ENCODE data around the gene ELAVL2. TPM values are rescaled to one million over a fixed set of nuclear protein-coding genes. Genes with fewer than 3 reads are reported as not detected.

The ELAVL2 gene
- total and polyA plus RNA-seq, 2 donors (not counting 3 experiments of a cell fraction or from before 2014, with no cell fraction given) = 0.06 to 0.20 TPM

DNA sequence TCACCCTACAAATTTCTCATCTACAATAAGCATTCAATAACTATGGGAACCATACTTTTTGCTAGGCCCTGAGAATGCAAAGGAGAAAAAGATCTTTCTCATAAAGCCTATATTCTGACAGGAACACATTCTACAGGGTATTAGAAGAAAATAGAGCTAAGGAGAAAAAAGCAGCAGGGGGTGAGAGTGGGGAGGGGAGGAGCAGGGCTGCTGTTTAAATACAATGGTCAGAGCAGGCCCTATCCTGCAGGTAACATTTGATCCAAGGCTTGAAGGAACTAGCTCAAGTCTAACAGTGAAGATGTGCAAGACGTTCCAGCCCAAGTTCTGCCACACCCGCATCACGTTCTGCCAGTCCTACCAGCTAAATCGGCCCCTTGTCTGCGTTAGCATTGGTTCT lies 89.7 kb downstream of the ELAVL2 start:
- H3K4me3 ChIP-seq (replicated peaks in 1 of 3; ENCODE audit: insufficient read depth in 1 of 3, low read depth in 1 of 3, low read length in 3 of 3) = no peak overlapping the region
- H3K9me3 ChIP-seq (replicated peaks; ENCODE audit: control insufficient read depth, insufficient read depth, low read length) = no peaks in the 10 kb centered on the region
- no peaks in the 10 kb centered on the region for H3K9me1 ChIP-seq (replicated peaks; ENCODE audit: control insufficient read depth, extremely low read depth, insufficient read depth, low read length)
- no TSS peak for BruUV-seq (replicated peaks)
- DNase-seq (ENCODE audit: low read depth, low spot score) (no peak), FAIRE-seq (no peak)
- dilution Hi-C loops (cut with MboI; ENCODE audit: extremely low pct_ligation_motif_present, low sequenced_read_pairs) (no loop called here), intact Hi-C loops (cut with micrococcal nuclease) (no loop called here)
- TF ChIP-seq POLR2A (IDR thresholded peaks at IDR 0.05; ENCODE audit: low read depth, low read length) = no peak
- TF ChIP-seq, protein P1, sequence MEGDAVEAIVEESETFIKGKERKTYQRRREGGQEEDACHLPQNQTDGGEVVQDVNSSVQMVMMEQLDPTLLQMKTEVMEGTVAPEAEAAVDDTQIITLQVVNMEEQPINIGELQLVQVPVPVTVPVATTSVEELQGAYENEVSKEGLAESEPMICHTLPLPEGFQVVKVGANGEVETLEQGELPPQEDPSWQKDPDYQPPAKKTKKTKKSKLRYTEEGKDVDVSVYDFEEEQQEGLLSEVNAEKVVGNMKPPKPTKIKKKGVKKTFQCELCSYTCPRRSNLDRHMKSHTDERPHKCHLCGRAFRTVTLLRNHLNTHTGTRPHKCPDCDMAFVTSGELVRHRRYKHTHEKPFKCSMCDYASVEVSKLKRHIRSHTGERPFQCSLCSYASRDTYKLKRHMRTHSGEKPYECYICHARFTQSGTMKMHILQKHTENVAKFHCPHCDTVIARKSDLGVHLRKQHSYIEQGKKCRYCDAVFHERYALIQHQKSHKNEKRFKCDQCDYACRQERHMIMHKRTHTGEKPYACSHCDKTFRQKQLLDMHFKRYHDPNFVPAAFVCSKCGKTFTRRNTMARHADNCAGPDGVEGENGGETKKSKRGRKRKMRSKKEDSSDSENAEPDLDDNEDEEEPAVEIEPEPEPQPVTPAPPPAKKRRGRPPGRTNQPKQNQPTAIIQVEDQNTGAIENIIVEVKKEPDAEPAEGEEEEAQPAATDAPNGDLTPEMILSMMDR (IDR thresholded peaks at IDR 0.05; ENCODE audit: extremely low read depth in 1 of 2, insufficient read depth in 1 of 2, low read depth in 1 of 2, low read length in 2 of 2) = no peak
- TF ChIP-seq JUN (IDR thresholded peaks at IDR 0.05; ENCODE audit: borderline replicate concordance, insufficient read depth, insufficient read length, low read depth) = no peak
- TF ChIP-seq POLR2AphosphoS5 (IDR thresholded peaks at IDR 0.05; ENCODE audit: insufficient read depth, low read depth, low read length) = no peak
- TF ChIP-seq GATA2 (IDR thresholded peaks at IDR 0.05; ENCODE audit: insufficient read depth, insufficient read length, low read depth, low read length) = no peak
- TF ChIP-seq EZH2 (IDR thresholded peaks at IDR 0.05; ENCODE audit: borderline replicate concordance, low read depth, low read length, severe bottlenecking) = no peak
- TF ChIP-seq, protein P2, sequence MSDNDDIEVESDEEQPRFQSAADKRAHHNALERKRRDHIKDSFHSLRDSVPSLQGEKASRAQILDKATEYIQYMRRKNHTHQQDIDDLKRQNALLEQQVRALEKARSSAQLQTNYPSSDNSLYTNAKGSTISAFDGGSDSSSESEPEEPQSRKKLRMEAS (IDR thresholded peaks at IDR 0.05; ENCODE audit: insufficient read depth, insufficient read length) = no peak
- TF ChIP-seq MYC (IDR thresholded peaks at IDR 0.05; ENCODE audit: low read depth, low read length) = no peak
- TF ChIP-seq FOS (IDR thresholded peaks at IDR 0.05; ENCODE audit: borderline replicate concordance, insufficient read depth, low read length) = no peak
- H3K27me3 ChIP-seq (ENCODE audit: control insufficient read depth in 2 of 2, insufficient read depth in 2 of 2, low read length in 2 of 2) = no peaks in the 10 kb centered on the region
- ChIA-PET CTCF (no interaction called here), POLR2A (no interaction called here)
- H3K27ac ChIP-seq (ENCODE audit: insufficient read depth, low read depth, low read length) = no peak overlapping the region
- no peaks in the 10 kb centered on the region for H3K36me3 ChIP-seq (ENCODE audit: control insufficient read depth in 2 of 2, extremely low read depth in 1 of 2, insufficient read depth in 2 of 2, low read length in 2 of 2)
- H3K9ac ChIP-seq (replicated peaks; ENCODE audit: extremely low read depth, insufficient read depth, low read length) = no peak overlapping the region
- no peak overlapping the region for H3K4me2 ChIP-seq (ENCODE audit: insufficient read depth, low read length)
- no peaks in the 10 kb centered on the region for H4K20me1 ChIP-seq (replicated peaks; ENCODE audit: control insufficient read depth, extremely low read depth, insufficient read depth, low read length)
- H3K4me1 ChIP-seq (ENCODE audit: control insufficient read depth, extremely low read depth, insufficient read depth, low read length) = no peaks in the 10 kb centered on the region
- H2AFZ ChIP-seq (ENCODE audit: low read depth, low read length) = no peak overlapping the region
- no peaks in the 10 kb centered on the region for H3K79me2 ChIP-seq (ENCODE audit: control insufficient read depth, insufficient read depth, low read length)

Measured in endothelial cell of umbilical vein (primary cell).